GM23248 (cell line): ENCODE results near the gene MX2. TPM values are rescaled to one million over a fixed set of nuclear protein-coding genes. Genes with fewer than 3 reads are reported as not detected.

Source experiments
- DNase-seq: peaks from one replicate; pipeline ENCODE4 v3.0.0-alpha.2; 2015
- H2AFZ ChIP-seq: fragments of 200-600 bp; sonication (generic); 2 replicates; pipeline ENCODE4 v1.6.1; 2016; ENCODE audit warnings: antibody characterized with exemption
- H3F3A ChIP-seq: fragments of 200-600 bp; sonication (generic); 2 replicates; pipeline ENCODE4 v1.6.1; 2016; ENCODE audit warnings: mild to moderate bottlenecking, antibody characterized with exemption, mixed run types; ENCODE audit not compliant: insufficient read depth
- H3K27ac ChIP-seq: fragments of 200-600 bp; sonication (generic); 2 replicates; pipeline ENCODE4 v1.5.1; 2016; ENCODE audit warnings: mild to moderate bottlenecking
- H3K27me3 ChIP-seq: fragments of 200-600 bp; sonication (generic); replicated peaks from 2 replicates; pipeline ENCODE4 v1.6.1; 2016; ENCODE audit warnings: mild to moderate bottlenecking; ENCODE audit not compliant: insufficient read depth
- H3K36me3 ChIP-seq: fragments of 200-600 bp; sonication (generic); 2 replicates; pipeline ENCODE4 v1.6.1; 2016; ENCODE audit warnings: low read depth, mild to moderate bottlenecking
- H3K4me1 ChIP-seq: fragments of 200-600 bp; sonication (generic); 2 replicates; pipeline ENCODE4 v1.6.1; 2016; ENCODE audit warnings: mild to moderate bottlenecking; ENCODE audit not compliant: insufficient read depth
- H3K4me2 ChIP-seq: fragments of 200-600 bp; sonication (generic); one replicate; pipeline ENCODE4 v1.6.1; 2016; ENCODE audit warnings: mild to moderate bottlenecking; ENCODE audit not compliant: unreplicated experiment
- H3K4me3 ChIP-seq: fragments of 200-600 bp; sonication (generic); 2 replicates; pipeline ENCODE4 v1.5.1; 2016; ENCODE audit warnings: mild to moderate bottlenecking
- H3K79me2 ChIP-seq: fragments of 200-600 bp; sonication (generic); 2 replicates; pipeline ENCODE4 v1.6.1; 2016; ENCODE audit warnings: mild to moderate bottlenecking; ENCODE audit not compliant: insufficient read depth
- H3K9ac ChIP-seq: fragments of 200-600 bp; sonication (generic); 2 replicates; pipeline ENCODE4 v1.6.1; 2016; ENCODE audit warnings: mild to moderate bottlenecking
- H3K9me2 ChIP-seq: fragments of 200-600 bp; sonication (generic); 2 replicates; pipeline ENCODE4 v1.6.1; 2016; ENCODE audit warnings: mixed run types, mild to moderate bottlenecking, moderate library complexity; ENCODE audit not compliant: insufficient read depth
- H3K9me3 ChIP-seq: fragments of 200-600 bp; sonication (generic); one replicate; pipeline ENCODE4 v1.6.1; 2017; ENCODE audit warnings: low read depth
- H4K20me1 ChIP-seq: fragments of 200-600 bp; sonication (generic); 2 replicates; pipeline ENCODE4 v1.6.0; 2016; ENCODE audit not compliant: insufficient read depth
- EZH2 ChIP-seq: fragments of 200-600 bp; sonication (generic); IDR thresholded peaks from 2 replicates; pipeline ENCODE4 v1.6.1; 2018; ENCODE audit warnings: antibody characterized with exemption, mild to moderate bottlenecking; ENCODE audit not compliant: insufficient read depth, poor library complexity, severe bottlenecking
- EZH2phosphoT487 ChIP-seq: fragments of 200-600 bp; sonication (generic); IDR thresholded peaks from 2 replicates; pipeline ENCODE4 v1.6.1; 2018; ENCODE audit warnings: antibody characterized with exemption, moderate library complexity, mild to moderate bottlenecking, low read depth; ENCODE audit not compliant: insufficient read depth
- WGBS, 2 experiments: methylation state at CpG; one replicate each; pipeline ENCODE4 v1.1.6; 2015 to 2017; ENCODE audit warnings: low lambda C conversion rate in 2 of 2, low coverage in 1 of 2; ENCODE audit errors: missing lambda C conversion rate in 2 of 2; 5-methylcytosine and 5-hydroxymethylcytosine counted together
- in situ Hi-C: fragments of 300-500 bp; cut with MboI; formaldehyde crosslinking; loops from 2 replicates; pipeline ENCODE4 v1.15.0; 2020
- polyA plus RNA-seq: library from polyadenylated mRNA; unstranded; fragments of >200 nt; fragmentation: Nextera tagmentation; extraction: Ambion mirVana; gene quantifications from 2 replicates; pipeline ENCODE4 v1.2.1, GENCODE V29; 2016
- total RNA-seq: library from RNA; depleted of rRNA; stranded (reverse); fragments of >200 nt; shearing (Covaris generic); gene quantifications from 2 replicates; pipeline ENCODE4 v1.2.3, GENCODE V29; 2014

The MX2 gene
- total and polyA plus RNA-seq, 2 experiments from 2014 or later: 0.54 to 0.85 TPM

- H3F3A ChIP-seq: no peaks in the 10 kb centered on the region
- peaks cover 12% of the 10 kb centered on the region for H3K27me3 ChIP-seq
- no peaks in the 10 kb centered on the region for H3K79me2 ChIP-seq
- in situ Hi-C loops: no loop called here
- 70 to 73% methylated on average over 7 of the region's 7 CpGs for WGBS, 2 experiments
- no peaks in the 10 kb centered on the region for H4K20me1 ChIP-seq
- H3K36me3 ChIP-seq: no peaks in the 10 kb centered on the region
- no peaks in the 10 kb centered on the region for H3K9me3 ChIP-seq
- no peak overlapping the region for H3K4me2 ChIP-seq
- TF ChIP-seq EZH2phosphoT487 (no peak), EZH2 (no peak)
- H3K9me2 ChIP-seq: no peaks in the 10 kb centered on the region
- H3K4me1 ChIP-seq: no peaks in the 10 kb centered on the region
- no peak overlapping the region for H2AFZ ChIP-seq
- H3K4me3 ChIP-seq: no peak overlapping the region
- DNase-seq: no peak
- H3K9ac ChIP-seq: no peak overlapping the region
- no peak overlapping the region for H3K27ac ChIP-seq
Observed at GRCh38 chr21:41325138-41325912, 36.5 kb upstream of the MX2 start.

GRCh38 chr21:41326414-41327080 is 35.3 kb upstream of the MX2 start:
- no peaks in the 10 kb centered on the region for H3K4me1 ChIP-seq
- no peaks in the 10 kb centered on the region for H3K36me3 ChIP-seq
- in situ Hi-C loops: no loop called here
- no peaks in the 10 kb centered on the region for H3K9me3 ChIP-seq
- H3F3A ChIP-seq: no peaks in the 10 kb centered on the region
- WGBS, 2 experiments: 79 to 82% methylated on average over 12 to 13 of the region's 13 CpGs
- no peaks in the 10 kb centered on the region for H3K9me2 ChIP-seq
- H3K27me3 ChIP-seq: peaks cover 4% of the 10 kb centered on the region; the same call in 1 of the 2 replicates
- no peaks in the 10 kb centered on the region for H4K20me1 ChIP-seq
- TF ChIP-seq EZH2phosphoT487 (no peak), EZH2 (no peak)
- H3K79me2 ChIP-seq: no peaks in the 10 kb centered on the region
- H3K27ac ChIP-seq: no peak overlapping the region
- no peak overlapping the region for H3K9ac ChIP-seq
- H2AFZ ChIP-seq: no peak overlapping the region
- DNase-seq: no peak
- no peak overlapping the region for H3K4me3 ChIP-seq
- H3K4me2 ChIP-seq: no peak overlapping the region

GRCh38 chr21:41327753-41328152 is 34.1 kb upstream of the MX2 start:
- Histone ChIP-seq H3K9me2 (no peaks in the 10 kb centered on the region), H3K4me1 (no peaks in the 10 kb centered on the region), H3K9ac (no peak overlapping the region), H4K20me1 (no peaks in the 10 kb centered on the region), H3K79me2 (no peaks in the 10 kb centered on the region), H3K36me3 (no peaks in the 10 kb centered on the region), H3F3A (no peaks in the 10 kb centered on the region), H3K27me3 (no peaks in the 10 kb centered on the region; the same call in 1 of the 2 replicates), H3K4me3 (no peak overlapping the region), H3K27ac (no peak overlapping the region), H3K4me2 (no peak overlapping the region), H2AFZ (no peak overlapping the region), H3K9me3 (no peaks in the 10 kb centered on the region)
- WGBS, 2 experiments: 66 to 72% methylated on average over 8 of the region's 8 CpGs
- TF ChIP-seq EZH2: no peak
- TF ChIP-seq EZH2phosphoT487: no peak
- no peak for DNase-seq
- in situ Hi-C loops: no loop called here

GRCh38 chr21:41328660-41329607 is 32.9 kb upstream of the MX2 start:
- in situ Hi-C loops: no loop called here
- Histone ChIP-seq H3K36me3 (no peaks in the 10 kb centered on the region), H3K27me3 (no peaks in the 10 kb centered on the region; the same call in 1 of the 2 replicates), H3K4me1 (no peaks in the 10 kb centered on the region), H3K27ac (no peak overlapping the region), H3K4me3 (no peak overlapping the region), H2AFZ (no peak overlapping the region), H3K9me2 (no peaks in the 10 kb centered on the region), H3K4me2 (no peak overlapping the region), H3K9me3 (no peaks in the 10 kb centered on the region), H4K20me1 (no peaks in the 10 kb centered on the region), H3K79me2 (no peaks in the 10 kb centered on the region), H3K9ac (no peak overlapping the region), H3F3A (no peaks in the 10 kb centered on the region)
- 63 to 65% methylated on average over 16 of the region's 16 CpGs for WGBS, 2 experiments
- TF ChIP-seq EZH2 (no peak), EZH2phosphoT487 (no peak)
- DNase-seq: no peak
